GDM1 (cell line): ENCODE results near the gene CFC1.
"Not testable (repeated sequence)": the region's sequence is repeated elsewhere in the genome, so short reads cannot be mapped to it uniquely, and the experiment has no call there.

ENCODE experiments used
- DNase-seq: peaks from one replicate; lab custom pipeline; 2025; lab: John Stamatoyannopoulos, UW

The CFC1 gene

DNA sequence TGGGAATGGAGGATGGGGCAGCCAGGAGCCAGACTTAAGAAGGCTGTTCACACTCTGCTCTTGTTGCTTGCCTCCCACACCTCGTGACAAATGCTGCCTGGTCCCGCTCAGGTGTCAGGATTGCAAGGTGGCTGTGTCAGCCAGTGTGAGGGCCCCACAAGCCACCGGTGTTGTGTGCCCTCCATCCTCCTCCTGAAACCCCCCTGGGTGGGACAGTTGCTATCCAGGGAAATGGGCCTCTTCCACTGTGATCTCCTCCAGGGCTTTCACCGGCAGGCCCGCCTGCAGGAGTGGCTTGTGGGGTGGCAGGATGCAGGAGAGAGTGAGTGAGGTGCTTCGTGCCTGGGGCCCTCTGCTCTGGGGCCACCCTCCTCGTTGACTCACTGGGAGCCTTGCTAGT lies 16.4 kb downstream of the CFC1 start:
- not testable (repeated sequence) for DNase-seq

DNA sequence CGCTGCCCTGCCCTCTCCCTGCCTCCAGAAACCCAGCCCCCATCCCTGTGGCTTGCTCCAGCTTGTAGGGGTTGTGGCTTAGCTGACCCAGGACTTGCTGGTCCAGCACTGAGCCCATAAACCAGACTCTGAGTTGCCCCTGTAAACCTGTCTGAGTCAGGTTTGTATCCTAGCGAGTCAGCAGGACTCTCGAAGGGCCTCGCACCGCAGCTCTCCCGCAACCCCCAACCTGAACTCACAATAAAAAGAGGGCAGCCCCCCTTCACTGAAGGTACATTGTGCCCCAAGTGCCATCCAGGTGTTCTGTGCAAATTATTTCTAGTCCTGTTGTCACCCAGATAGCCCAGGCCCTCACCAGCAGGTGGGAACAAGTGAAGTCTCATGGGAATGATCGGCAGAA lies 17.9 kb downstream of the CFC1 start:
- DNase-seq, result not testable (repeated sequence)

DNA sequence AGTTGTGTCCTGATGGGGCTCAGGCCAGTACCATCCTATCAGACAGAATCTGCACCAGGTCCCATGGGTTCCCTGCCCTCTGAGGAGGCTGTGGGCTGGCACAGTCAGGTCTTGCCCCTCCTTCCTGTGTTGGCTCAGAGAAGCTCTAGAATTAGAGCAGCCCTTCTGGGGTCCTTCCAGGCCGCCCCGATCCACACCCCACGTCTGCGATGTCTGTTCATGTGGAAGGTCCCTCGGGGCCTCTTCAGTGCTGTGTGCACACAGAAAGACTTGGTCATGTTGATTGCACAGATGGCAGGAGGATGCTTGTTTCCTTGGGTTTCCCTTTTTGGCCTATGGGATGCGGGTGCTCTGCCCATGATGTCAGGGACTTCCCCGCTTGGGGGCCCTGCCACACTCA lies 20.3 kb downstream of the CFC1 start:
- not testable (repeated sequence) for DNase-seq

DNA sequence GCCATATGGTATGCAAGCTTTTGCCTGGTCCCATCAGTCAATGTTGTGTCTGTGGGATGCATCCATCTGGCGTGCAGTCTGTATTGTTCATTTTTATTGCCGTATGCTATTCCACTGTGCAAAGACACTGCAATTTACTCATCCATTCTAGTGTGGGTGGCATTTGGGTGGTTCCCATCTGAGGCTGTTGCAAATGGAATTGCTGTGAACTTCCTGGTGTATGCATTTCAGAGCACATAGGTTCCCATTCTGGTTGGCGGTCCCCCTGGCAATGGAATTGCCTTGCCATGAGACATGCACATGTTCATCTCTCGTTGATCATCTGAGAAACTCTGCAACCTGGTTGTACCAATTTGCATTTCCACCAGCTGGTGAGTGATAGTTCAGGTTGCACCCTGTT lies 21.8 kb downstream of the CFC1 start:
- DNase-seq, result not testable (repeated sequence)

DNA sequence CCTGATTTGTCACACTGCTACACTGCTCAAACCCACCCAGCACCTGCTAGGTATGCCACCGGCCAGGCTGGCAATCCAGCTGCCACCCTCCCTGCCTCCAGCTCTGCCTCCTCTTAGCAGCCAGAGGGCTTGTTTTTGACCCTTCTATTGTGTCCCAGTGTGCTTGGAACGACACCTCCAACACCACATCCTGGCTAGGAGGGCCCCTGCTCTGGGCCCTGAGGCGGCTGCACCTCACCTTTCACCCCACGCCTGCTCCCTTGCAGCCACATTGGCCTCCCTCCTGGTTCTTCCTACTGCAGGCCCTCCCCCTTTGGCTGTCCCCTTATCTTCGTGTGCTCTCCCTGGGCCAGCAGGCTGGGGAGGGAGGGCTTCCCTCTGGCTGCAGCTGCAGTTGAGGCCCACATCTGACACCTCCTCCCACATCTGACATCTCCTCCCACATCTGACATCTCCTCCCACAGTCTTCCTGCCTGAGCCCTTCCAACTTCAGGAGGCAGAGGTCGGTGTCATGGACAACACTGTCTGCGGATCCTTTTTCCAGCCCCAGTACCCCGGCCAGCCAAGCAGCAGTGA lies 23.1 kb downstream of the CFC1 start:
- not testable (repeated sequence) for DNase-seq

DNA sequence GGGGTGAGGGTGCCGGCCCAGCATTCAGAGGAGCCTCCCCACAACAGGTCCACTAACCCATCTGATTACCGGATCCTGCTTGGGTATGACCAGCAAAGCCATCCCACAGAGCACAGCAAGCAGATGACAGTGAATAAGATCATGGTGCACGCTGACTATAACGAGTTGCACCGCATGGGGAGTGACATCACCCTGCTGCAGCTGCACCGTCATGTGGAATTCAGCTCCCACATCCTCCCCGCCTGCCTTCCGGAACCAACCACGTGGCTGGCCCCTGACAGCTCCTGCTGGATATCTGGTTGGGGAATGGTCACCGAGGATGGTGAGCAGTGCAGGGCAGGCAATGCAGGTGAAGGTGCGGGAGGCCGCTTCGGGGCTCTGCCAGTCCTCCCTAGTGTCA lies 25.1 kb downstream of the CFC1 start:
- not testable (repeated sequence) for DNase-seq

DNA sequence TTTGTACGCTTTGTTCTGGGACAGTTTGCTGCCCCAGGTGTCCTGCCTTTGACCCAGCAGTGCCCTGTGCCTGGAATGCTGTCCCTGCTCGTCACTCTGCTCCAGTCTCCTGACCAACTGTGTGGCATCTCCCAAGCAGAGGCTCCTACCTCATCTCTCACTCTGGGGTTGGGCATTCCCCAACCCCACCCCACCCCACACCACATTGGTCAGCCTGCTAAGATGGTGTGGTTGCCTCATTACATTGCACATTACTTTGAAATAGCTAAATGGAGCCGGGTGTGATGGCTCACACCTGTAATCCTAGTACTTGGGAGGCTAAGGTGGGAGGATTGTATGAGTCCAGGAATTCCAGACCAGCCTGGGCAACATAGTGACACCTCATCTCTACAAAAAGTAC lies 27.4 kb downstream of the CFC1 start:
- not testable (repeated sequence) for DNase-seq

DNA sequence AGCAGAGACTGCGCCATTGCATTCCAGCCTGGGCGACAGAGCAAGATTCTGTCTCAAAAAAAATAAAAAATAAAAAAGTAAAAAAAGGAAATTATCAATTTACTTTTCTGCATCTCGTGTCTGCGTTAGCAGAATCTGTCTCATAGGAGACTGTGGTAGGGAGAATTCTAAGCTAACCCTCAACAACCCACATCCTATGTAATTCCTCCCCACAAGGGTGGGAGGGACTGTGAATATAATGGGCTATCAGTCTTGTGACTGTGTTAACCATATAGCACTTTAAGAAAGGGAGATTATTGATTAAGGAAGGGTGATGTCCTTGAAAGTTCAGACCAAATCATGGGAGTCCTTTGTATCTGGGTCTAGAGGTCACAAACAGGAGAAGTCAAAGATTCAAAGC lies 33.2 kb downstream of the CFC1 start:
- DNase-seq, result not testable (repeated sequence)

DNA sequence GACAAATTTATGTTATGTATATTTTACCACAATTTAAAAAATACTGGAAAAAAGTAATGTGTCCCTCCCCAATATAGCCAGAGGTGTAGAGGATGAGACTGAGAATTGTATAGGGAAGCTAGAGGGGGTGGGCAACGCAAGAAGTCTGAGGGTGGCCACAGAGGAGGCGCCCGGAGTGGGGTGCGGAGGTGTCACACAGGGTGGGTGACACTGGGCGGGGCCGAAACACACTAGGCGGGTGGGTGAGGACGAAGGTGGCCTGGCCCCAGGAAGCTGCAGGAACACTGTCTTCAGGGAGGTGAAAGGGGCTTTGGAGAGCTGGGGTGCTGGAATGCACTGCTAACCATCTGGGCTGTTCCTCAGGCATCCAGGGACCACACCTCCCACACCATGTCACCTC lies 42.9 kb downstream of the CFC1 start:
- DNase-seq, result not testable (repeated sequence)

DNA sequence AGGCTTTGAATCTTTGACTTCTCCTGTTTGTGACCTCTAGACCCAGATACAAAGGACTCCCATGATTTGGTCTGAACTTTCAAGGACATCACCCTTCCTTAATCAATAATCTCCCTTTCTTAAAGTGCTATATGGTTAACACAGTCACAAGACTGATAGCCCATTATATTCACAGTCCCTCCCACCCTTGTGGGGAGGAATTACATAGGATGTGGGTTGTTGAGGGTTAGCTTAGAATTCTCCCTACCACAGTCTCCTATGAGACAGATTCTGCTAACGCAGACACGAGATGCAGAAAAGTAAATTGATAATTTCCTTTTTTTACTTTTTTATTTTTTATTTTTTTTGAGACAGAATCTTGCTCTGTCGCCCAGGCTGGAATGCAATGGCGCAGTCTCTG lies 45.2 kb downstream of the CFC1 start:
- not testable (repeated sequence) for DNase-seq

DNA sequence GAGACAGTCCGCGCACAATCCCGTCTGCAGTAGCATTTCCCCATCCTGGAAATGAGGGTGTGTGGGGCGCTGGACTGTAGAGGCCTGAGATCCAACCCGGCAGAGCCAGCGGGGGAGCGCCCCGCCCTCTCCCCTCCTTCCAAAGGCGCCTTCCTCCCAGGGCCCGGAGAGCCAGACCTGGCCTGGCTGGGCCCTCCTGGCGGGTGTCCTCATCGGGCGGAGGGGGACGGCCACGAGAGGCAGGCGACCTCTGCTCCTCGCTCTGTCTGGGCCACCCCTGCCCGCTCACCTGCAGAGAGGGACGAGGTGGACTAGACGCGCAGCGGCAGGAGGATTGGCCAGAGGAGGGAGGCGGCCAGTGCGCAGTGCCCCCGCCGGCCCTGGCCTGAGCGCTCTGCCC lies 49.9 kb downstream of the CFC1 start:
- DNase-seq, result not testable (repeated sequence)

DNA sequence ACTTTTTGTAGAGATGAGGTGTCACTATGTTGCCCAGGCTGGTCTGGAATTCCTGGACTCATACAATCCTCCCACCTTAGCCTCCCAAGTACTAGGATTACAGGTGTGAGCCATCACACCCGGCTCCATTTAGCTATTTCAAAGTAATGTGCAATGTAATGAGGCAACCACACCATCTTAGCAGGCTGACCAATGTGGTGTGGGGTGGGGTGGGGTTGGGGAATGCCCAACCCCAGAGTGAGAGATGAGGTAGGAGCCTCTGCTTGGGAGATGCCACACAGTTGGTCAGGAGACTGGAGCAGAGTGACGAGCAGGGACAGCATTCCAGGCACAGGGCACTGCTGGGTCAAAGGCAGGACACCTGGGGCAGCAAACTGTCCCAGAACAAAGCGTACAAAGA lies 51.0 kb downstream of the CFC1 start:
- not testable (repeated sequence) for DNase-seq

DNA sequence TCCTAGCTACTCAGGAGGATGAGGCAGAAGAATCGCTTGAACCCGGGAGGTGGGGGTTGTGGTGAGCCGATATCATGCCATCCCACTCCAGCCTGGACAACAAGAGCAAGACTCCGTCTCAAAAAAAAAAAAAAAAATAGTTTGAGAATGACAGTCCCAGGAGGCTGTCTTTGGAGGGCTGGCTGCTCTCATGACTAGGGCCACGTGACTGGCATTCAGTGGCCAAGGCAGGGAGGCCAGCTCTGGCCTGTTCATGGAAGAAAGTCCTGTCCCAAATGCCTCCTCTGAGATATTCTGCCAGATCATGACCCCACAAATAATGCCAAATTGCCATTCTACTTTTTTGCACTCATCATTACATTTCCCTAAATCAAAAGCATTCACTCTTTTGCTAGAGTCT lies 54.4 kb downstream of the CFC1 start:
- DNase-seq, result not testable (repeated sequence)

DNA sequence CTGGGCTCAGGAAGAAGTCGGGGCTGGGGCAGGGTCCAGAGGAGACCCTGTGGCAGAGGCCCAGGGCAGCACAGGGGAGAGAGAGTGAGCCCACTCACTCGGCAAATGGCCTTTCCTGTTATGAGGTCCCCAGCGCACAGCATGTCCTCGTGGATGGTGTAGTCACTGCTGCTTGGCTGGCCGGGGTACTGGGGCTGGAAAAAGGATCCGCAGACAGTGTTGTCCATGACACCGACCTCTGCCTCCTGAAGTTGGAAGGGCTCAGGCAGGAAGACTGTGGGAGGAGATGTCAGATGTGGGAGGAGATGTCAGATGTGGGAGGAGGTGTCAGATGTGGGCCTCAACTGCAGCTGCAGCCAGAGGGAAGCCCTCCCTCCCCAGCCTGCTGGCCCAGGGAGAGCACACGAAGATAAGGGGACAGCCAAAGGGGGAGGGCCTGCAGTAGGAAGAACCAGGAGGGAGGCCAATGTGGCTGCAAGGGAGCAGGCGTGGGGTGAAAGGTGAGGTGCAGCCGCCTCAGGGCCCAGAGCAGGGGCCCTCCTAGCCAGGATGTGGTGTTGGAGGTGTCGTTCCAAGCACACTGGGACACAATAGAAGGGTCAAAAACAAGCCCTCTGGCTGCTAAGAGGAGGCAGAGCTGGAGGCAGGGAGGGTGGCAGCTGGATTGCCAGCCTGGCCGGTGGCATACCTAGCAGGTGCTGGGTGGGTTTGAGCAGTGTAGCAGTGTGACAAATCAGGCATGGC lies 55.4 kb downstream of the CFC1 start:
- DNase-seq, result not testable (repeated sequence)

DNA sequence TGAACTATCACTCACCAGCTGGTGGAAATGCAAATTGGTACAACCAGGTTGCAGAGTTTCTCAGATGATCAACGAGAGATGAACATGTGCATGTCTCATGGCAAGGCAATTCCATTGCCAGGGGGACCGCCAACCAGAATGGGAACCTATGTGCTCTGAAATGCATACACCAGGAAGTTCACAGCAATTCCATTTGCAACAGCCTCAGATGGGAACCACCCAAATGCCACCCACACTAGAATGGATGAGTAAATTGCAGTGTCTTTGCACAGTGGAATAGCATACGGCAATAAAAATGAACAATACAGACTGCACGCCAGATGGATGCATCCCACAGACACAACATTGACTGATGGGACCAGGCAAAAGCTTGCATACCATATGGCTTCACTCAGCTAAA lies 56.6 kb downstream of the CFC1 start:
- not testable (repeated sequence) for DNase-seq
